NT2/D1 (cell line): Measurements from ENCODE around the gene KRT9.

Experiments used
- SUZ12 ChIP-seq: IDR thresholded peaks from 2 replicates; pipeline ENCODE4 v1.6.1; 2011; ENCODE audit not compliant: insufficient read length, insufficient read depth; ENCODE audit errors: extremely low read depth
- ZNF274 ChIP-seq: IDR thresholded peaks from 2 replicates; pipeline ENCODE4 v1.6.1; 2011; ENCODE audit warnings: mild to moderate bottlenecking, low read depth, low read length

- TF ChIP-seq ZNF274 (no peak), SUZ12 (no peak)
These were observed 15.6 kb downstream of the KRT9 start for GRCh38 chr17:41556306-41556705.
